Nephron (organoid): ENCODE measurements around the gene IGF1R.

Source experiments
- H3K27ac Mint-ChIP-seq, 3 experiments: 2 replicates each; pipeline ENCODE4 v1.8.0; 2020; ENCODE audit warnings: mixed read lengths in 3 of 3, mild to moderate bottlenecking in 2 of 3, moderate library complexity in 1 of 3
- H3K27me3 Mint-ChIP-seq: 2 replicates; pipeline ENCODE4 v1.8.0; 2021; ENCODE audit warnings: low read depth, mild to moderate bottlenecking, moderate library complexity, mixed read lengths
- H3K36me3 Mint-ChIP-seq: 2 replicates; pipeline ENCODE4 v1.8.0; 2020; ENCODE audit warnings: low read depth, mixed read lengths
- H3K4me1 Mint-ChIP-seq: 2 replicates; pipeline ENCODE4 v1.8.0; 2020; ENCODE audit warnings: mixed read lengths
- H3K4me3 Mint-ChIP-seq, 3 experiments: 2 replicates each; pipeline ENCODE4 v1.8.0; 2020; ENCODE audit warnings: mild to moderate bottlenecking in 3 of 3, mixed read lengths in 3 of 3, moderate library complexity in 2 of 3
- H3K9me3 Mint-ChIP-seq: 2 replicates; pipeline ENCODE4 v1.8.0; 2020; ENCODE audit warnings: mixed read lengths
- TF ChIP-seq, protein P1 (sequence below), 3 experiments: fragments of 200-600 bp; sonication (generic); IDR thresholded peaks; one replicate each; pipeline ENCODE4 v1.5.0; 2021; ENCODE audit warnings: antibody characterized with exemption in 3 of 3; ENCODE audit not compliant: unreplicated experiment in 3 of 3

IGF1R gene

DNA sequence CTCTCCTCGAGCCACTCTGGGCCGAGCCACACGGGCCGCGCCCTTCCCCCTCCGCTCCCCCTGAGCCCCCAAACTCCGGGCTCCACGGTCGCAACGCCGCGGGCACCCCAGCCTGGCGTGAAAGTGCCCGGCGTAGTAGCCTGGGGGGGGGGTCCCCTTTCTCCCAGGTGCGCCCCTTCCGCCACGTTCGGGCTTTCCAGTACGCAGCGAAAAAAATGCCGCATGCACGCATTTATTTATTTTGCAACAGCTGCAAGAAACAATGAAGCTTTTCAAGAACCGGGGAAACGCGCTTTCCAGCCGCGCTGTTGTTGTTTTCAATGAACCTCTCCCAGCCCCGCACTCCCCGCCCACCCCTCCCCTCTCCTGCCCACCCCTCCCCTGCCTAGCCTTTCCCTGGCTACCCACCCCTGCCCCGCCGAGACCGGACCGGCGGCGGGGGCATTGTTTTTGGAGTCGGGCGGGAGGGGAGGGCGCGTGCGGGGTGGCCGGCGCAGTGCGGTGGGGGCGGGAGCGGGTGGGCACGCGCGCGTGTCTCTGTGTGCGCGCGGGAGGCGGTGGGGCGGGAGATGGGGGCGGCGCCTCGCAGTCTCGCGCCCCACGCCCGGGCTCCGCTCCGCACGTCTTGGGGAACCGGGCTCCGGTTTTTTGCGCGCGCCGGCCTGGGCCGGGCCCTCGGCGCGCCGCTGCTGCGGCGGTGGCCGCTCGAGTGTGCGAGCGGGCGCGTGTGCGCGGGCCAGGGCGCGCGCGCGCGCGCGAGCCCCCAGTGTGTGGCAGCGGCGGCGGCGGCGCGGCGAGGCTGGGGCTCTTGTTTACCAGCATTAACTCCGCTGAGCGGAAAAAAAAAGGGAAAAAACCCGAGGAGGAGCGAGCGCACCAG, at the start of gene IGF1R:
Gene IGF1R (plus strand): TSS at position 766 of the 880 bp plus-strand sequence. CDS start 1,043 bp downstream, outside the sequence.
- H3K36me3 Mint-ChIP-seq, result no peaks in the 10 kb centered on the region
- TF ChIP-seq, protein P1, sequence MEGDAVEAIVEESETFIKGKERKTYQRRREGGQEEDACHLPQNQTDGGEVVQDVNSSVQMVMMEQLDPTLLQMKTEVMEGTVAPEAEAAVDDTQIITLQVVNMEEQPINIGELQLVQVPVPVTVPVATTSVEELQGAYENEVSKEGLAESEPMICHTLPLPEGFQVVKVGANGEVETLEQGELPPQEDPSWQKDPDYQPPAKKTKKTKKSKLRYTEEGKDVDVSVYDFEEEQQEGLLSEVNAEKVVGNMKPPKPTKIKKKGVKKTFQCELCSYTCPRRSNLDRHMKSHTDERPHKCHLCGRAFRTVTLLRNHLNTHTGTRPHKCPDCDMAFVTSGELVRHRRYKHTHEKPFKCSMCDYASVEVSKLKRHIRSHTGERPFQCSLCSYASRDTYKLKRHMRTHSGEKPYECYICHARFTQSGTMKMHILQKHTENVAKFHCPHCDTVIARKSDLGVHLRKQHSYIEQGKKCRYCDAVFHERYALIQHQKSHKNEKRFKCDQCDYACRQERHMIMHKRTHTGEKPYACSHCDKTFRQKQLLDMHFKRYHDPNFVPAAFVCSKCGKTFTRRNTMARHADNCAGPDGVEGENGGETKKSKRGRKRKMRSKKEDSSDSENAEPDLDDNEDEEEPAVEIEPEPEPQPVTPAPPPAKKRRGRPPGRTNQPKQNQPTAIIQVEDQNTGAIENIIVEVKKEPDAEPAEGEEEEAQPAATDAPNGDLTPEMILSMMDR (IDR thresholded peaks at IDR 0.05; ENCODE audit: unreplicated experiment in 3 of 3), result peak in 2 of 3 experiments; percentile 18 to 27
- no peaks in the 10 kb centered on the region for H3K9me3 Mint-ChIP-seq
- peaks cover 19% of the 10 kb centered on the region for H3K4me1 Mint-ChIP-seq
- H3K27ac Mint-ChIP-seq, result peak within 1 kb of the TSS; percentile 78 to 99 (median 96)
- peak within 1 kb of the TSS; percentile 90 to 95 (median 92) for H3K4me3 Mint-ChIP-seq
- peaks cover 23% of the 10 kb centered on the region for H3K27me3 Mint-ChIP-seq

DNA sequence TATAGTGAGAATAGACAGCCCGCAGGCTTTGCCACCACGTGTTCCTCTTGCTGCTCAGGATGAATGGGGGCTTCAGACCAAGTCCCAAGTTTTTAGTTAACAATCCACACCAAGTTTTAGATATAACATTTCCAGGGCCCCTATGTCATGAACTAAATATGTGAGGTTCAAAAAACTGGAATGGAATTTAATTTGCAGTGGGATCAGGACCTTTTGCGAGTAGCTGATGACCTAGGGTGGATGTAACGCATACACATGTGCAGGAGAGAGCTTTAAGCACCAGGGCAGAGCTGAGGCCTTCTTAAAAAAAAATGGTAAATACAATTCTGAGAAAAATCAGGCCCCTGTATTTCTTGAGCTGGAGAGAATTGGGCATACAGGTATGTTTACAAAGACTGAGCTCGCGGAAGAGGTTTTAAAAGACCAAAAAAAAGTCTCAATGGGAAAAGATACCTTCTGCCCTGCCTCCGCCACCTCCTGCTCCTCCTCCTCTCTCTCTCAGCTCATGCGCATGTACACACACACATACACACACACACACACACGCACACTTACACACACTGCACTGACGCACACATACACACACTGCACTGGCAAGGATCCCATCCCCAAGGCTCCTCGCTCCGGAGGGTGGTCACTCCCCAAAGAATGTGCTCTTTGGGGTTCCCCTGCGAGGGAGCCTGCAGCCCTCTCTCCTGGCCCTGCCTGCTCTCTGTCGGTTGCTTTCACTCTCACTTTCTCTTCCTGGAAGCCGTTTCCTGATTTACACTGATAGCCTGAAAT, 48.2 kb upstream of the IGF1R start:
- peaks cover 18% of the 10 kb centered on the region for H3K4me1 Mint-ChIP-seq
- H3K36me3 Mint-ChIP-seq, result no peaks in the 10 kb centered on the region
- peaks cover 12% of the 10 kb centered on the region for H3K27me3 Mint-ChIP-seq
- peak overlapping the region; percentile 79 to 82 (median 82) for H3K4me3 Mint-ChIP-seq
- peak overlapping the region; percentile 88 to 91 (median 91) for H3K27ac Mint-ChIP-seq
- peaks cover 5% of the 10 kb centered on the region for H3K9me3 Mint-ChIP-seq
- TF ChIP-seq, protein P1 (IDR thresholded peaks at IDR 0.05; ENCODE audit: unreplicated experiment in 3 of 3), result no peak

DNA sequence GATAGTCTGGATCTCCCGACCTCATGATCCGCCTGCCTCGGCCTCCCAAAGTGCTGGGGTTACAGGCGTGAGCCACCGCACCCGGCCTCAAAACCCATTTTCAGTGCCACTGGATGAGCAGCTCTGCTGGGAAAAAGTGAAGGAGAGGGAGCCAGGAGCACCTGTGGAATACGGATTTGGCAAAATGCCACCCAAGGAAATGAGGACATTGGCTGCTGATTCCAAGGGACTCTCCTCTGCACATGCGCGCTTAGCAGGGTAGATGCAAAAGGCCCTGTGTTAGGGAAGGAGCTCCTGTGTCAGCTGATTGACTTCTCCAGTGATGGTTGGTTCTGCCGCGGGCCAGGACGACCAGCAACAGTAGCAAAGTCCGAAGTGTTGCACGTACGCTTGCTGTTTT, 43.4 kb upstream of the IGF1R start:
- Mint-ChIP-seq H3K27ac (no peak overlapping the region), H3K4me3 (no peak overlapping the region), H3K27me3 (peaks cover 4% of the 10 kb centered on the region), H3K4me1 (peaks cover 8% of the 10 kb centered on the region), H3K9me3 (peaks cover 5% of the 10 kb centered on the region), H3K36me3 (no peaks in the 10 kb centered on the region)
- TF ChIP-seq, protein P1 (IDR thresholded peaks at IDR 0.05; ENCODE audit: unreplicated experiment in 3 of 3), result no peak

DNA sequence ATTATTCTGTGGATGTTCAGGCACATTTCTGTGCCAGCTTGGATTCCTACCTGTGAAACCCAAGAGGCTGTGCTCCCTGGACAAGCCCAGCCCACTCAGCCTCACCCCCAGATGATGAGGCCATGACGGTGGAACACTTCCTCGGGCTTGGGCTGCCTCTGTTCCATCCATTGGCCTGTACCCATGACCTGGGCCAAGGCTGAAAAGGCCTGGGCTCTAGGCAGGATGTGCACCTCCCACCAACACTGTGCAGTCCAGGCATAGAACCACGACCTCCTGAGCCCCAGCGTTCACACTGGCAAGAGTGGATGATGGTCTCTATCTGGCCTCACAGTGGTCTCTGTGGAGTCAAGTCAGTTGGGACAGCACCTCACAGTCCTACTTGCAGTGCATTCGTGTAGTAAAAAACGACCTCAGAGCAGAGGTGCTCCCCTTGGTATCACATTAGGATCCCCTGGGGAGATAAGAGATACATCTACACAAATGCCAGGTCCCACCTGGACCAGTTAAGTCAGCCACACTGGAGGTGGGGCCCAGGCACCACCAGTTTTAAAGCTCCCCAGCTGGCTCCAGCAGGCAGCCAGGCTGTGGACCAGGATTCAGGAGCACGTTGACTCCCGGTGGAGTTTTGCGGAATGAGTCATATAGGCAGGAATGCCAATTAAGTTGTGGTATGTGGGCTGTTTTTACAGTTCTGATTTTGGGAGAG, 39.0 kb upstream of the IGF1R start:
- Mint-ChIP-seq H3K4me3 (no peak overlapping the region), H3K36me3 (no peaks in the 10 kb centered on the region), H3K27ac (peak overlapping the region in 2 of 3 experiments; percentile 4 to 6), H3K27me3 (peaks cover 12% of the 10 kb centered on the region), H3K4me1 (no peaks in the 10 kb centered on the region), H3K9me3 (no peaks in the 10 kb centered on the region)
- TF ChIP-seq, protein P1 (IDR thresholded peaks at IDR 0.05; ENCODE audit: unreplicated experiment in 3 of 3), result no peak

DNA sequence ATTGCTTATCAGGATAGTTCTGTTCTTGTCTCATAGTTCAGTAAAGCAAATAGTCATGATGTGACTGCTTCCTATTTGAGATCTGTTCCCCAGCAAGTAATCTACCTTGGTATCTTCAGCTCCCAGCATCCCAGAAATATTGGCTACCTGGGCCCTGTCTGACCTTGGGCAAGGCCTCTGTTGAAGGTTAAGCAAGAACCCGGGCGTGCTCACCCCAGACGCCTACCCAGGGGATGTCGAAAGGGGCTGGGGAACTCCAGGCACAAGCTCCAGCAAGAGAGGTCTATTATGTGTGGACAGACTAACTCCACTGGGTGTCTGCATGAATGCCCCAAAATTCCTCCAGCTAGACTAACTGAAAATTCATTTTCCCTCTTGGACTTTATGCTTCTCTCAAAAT, 37.3 kb upstream of the IGF1R start:
- H3K9me3 Mint-ChIP-seq, result no peaks in the 10 kb centered on the region
- no peak overlapping the region for H3K4me3 Mint-ChIP-seq
- peaks cover 9% of the 10 kb centered on the region for H3K27me3 Mint-ChIP-seq
- TF ChIP-seq, protein P1 (IDR thresholded peaks at IDR 0.05; ENCODE audit: unreplicated experiment in 3 of 3), result no peak
- peak overlapping the region in 1 of 3 experiments; percentile 20 for H3K27ac Mint-ChIP-seq
- H3K4me1 Mint-ChIP-seq, result no peaks in the 10 kb centered on the region
- H3K36me3 Mint-ChIP-seq, result no peaks in the 10 kb centered on the region
